ENCODE data around the gene SELPLG. TPM values are rescaled to one million over a fixed set of nuclear protein-coding genes. Genes with fewer than 3 reads are reported as not detected.
"Not testable (repeated sequence)": the region's sequence is repeated elsewhere in the genome, so short reads cannot be mapped to it uniquely, and the experiment has no call there.

Gene SELPLG
- total RNA-seq, 4 donors from 2014 or later, result 2.5 to 10.1 (median 5.6) TPM

GRCh38 chr12:108576660-108577234, 56.9 kb downstream of the SELPLG start:
- TF ChIP-seq POLR2A (IDR thresholded peaks at IDR 0.05), result no peak
- TF ChIP-seq, protein P1, sequence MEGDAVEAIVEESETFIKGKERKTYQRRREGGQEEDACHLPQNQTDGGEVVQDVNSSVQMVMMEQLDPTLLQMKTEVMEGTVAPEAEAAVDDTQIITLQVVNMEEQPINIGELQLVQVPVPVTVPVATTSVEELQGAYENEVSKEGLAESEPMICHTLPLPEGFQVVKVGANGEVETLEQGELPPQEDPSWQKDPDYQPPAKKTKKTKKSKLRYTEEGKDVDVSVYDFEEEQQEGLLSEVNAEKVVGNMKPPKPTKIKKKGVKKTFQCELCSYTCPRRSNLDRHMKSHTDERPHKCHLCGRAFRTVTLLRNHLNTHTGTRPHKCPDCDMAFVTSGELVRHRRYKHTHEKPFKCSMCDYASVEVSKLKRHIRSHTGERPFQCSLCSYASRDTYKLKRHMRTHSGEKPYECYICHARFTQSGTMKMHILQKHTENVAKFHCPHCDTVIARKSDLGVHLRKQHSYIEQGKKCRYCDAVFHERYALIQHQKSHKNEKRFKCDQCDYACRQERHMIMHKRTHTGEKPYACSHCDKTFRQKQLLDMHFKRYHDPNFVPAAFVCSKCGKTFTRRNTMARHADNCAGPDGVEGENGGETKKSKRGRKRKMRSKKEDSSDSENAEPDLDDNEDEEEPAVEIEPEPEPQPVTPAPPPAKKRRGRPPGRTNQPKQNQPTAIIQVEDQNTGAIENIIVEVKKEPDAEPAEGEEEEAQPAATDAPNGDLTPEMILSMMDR (IDR thresholded peaks at IDR 0.05), result no peak
- peaks cover 0 to 8% (median 0%) of the 10 kb centered on the region in 3 donors for H3K4me1 ChIP-seq
- H3K9me3 ChIP-seq, result no peaks in the 10 kb centered on the region
- no peak overlapping the region for H3K27ac ChIP-seq
- no peaks in the 10 kb centered on the region for H3K27me3 ChIP-seq
- DNase-seq, result no peak
- WGBS, 2 donors, result 68 to 73% methylated on average over 5 to 6 of the region's 6 CpGs
- H3K4me3 ChIP-seq, result no peak overlapping the region
- no peaks in the 10 kb centered on the region for H3K36me3 ChIP-seq
- intact Hi-C loops (cut with DNase I), result loop anchor here (10.0 kb wide), 1 partner anchor 288 kb away; no protein-coding TSS in a partner anchor

- H3K4me1 ChIP-seq, result no peaks in the 10 kb centered on the region
- 88 to 93% methylated on average over 7 to 9 of the region's 9 CpGs for WGBS, 2 donors
- H3K9me3 ChIP-seq, result no peaks in the 10 kb centered on the region
- no peak overlapping the region for H3K4me3 ChIP-seq
- H3K27me3 ChIP-seq, result no peaks in the 10 kb centered on the region
- intact Hi-C loops (cut with DNase I), result loop anchor here (10.0 kb wide), 1 partner anchor 289 kb away; no protein-coding TSS in a partner anchor
- no peak overlapping the region for H3K27ac ChIP-seq
- H3K36me3 ChIP-seq, result peaks cover 0 to under 1% (median 0%) of the 10 kb centered on the region in 3 donors
- no peak for DNase-seq
- TF ChIP-seq, protein P1 (IDR thresholded peaks at IDR 0.05), result no peak
- TF ChIP-seq POLR2A (IDR thresholded peaks at IDR 0.05), result no peak
These were observed 58.3 kb downstream of the SELPLG start for GRCh38 chr12:108575199-108575912.

GRCh38 chr12:108574276-108574675, 59.4 kb downstream of the SELPLG start:
- H3K27me3 ChIP-seq, result not testable (repeated sequence)
- 89 to 100% methylated on average over 1 of the region's 1 CpG for WGBS, 2 donors
- intact Hi-C loops (cut with DNase I), result loop anchor here (10.0 kb wide), 1 partner anchor 291 kb away; no protein-coding TSS in a partner anchor

GRCh38 chr12:108573317-108573716, 60.4 kb downstream of the SELPLG start:
- H3K27me3 ChIP-seq, result no peaks in the 10 kb centered on the region
- no peak overlapping the region for H3K27ac ChIP-seq
- intact Hi-C loops (cut with DNase I), result loop anchor here (10.0 kb wide), 1 partner anchor 291 kb away; no protein-coding TSS in a partner anchor
- no peak for TF ChIP-seq POLR2A (IDR thresholded peaks at IDR 0.05)
- TF ChIP-seq, protein P1 (IDR thresholded peaks at IDR 0.05), result no peak
- WGBS, 2 donors, result 2 to 33% methylated on average over 2 of the region's 2 CpGs
- DNase-seq, result no peak
- peaks cover 0 to 21% (median 1%) of the 10 kb centered on the region in 3 donors for H3K36me3 ChIP-seq
- no peaks in the 10 kb centered on the region for H3K9me3 ChIP-seq
- H3K4me3 ChIP-seq, result no peak overlapping the region
- no peaks in the 10 kb centered on the region for H3K4me1 ChIP-seq

More at GRCh38 chr12:108574276-108574675, 59.4 kb downstream of the SELPLG start:
- not testable (repeated sequence) for H3K4me1 ChIP-seq, DNase-seq, H3K9me3 ChIP-seq, H3K27ac ChIP-seq, H3K4me3 ChIP-seq
- H3K36me3 ChIP-seq, result peaks cover 0 to 11% (median 0%) of the 10 kb centered on the region in 3 donors

DNA sequence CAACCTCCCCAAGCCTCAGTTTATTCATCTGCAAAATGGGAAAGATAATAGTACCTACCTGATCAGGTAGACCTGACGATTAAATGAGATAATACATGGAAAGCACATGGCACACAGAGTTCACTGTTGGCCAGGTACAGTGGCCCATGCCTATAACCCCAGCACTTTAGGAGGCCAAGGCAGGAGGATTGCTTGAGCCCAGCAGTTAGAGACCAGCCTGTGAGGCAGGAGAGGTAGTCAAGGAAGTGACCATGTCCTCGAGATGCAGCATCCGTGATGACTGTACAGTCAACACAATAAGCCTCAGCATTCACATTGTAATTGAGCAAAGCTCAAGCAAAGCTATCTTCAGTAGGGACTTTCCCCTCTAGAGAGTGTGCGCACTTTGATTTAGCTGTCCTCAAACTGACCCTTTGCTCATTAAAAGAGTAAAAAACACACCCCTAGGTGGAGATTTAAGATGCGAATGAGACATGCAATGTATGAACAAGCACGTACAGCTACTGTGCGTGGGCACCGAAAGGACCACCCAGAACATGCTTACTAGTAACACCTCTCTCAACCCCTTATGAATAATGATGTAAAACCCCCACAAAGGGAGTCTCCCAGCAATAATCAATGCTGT, 61.4 kb downstream of the SELPLG start:
- no peak for DNase-seq
- H3K4me3 ChIP-seq, result no peak overlapping the region
- H3K27ac ChIP-seq, result no peak overlapping the region
- H3K36me3 ChIP-seq, result peaks cover 0 to 31% (median 12%) of the 10 kb centered on the region in 3 donors
- TF ChIP-seq, protein P1 (IDR thresholded peaks at IDR 0.05), result no peak
- no peak for TF ChIP-seq POLR2A (IDR thresholded peaks at IDR 0.05)
- intact Hi-C loops (cut with DNase I), result loop anchor here (10.0 kb wide), 1 partner anchor 293 kb away; no protein-coding TSS in a partner anchor
- H3K4me1 ChIP-seq, result peaks cover 0 to 8% (median 0%) of the 10 kb centered on the region in 3 donors
- H3K27me3 ChIP-seq, result no peaks in the 10 kb centered on the region
- 48 to 49% methylated on average over 7 of the region's 8 CpGs for WGBS, 2 donors
- no peaks in the 10 kb centered on the region for H3K9me3 ChIP-seq

Small RNAs within 50 kb of the gene (small RNA-seq; reads per million reads assigned to genes)
- gene RNU7-169P, result 0 reads per million in 4 donors

Other genes starting within 250 kb of the SELPLG start
- gene FICD, start 118.6 kb downstream of the SELPLG start, total RNA-seq, result 1 to 10 TPM; 1.6 to 4.0 (median 2.1) TPM
- 10 to 100 TPM; 37.0 to 68.7 (median 48.2) TPM for gene SART3, start 72.7 kb downstream of the SELPLG start, total RNA-seq
- gene ISCU, start 71.3 kb downstream of the SELPLG start, total RNA-seq, result 100 to 1,000 TPM in 1 of 4 donors, 10 to 100 TPM in 3; 50.7 to 132 (median 85.3) TPM
- gene TMEM119, start 35.8 kb downstream of the SELPLG start, total RNA-seq, result 1 to 10 TPM in 3 of 4 donors, under 1 TPM in 1; 0.08 to 4.8 (median 2.0) TPM
- 100 to 1,000 TPM in 3 of 4 donors, 10 to 100 TPM in 1; 67.2 to 142 (median 114) TPM for gene CORO1C, start 97.6 kb upstream of the SELPLG start, total RNA-seq
- gene SSH1, start 223.7 kb upstream of the SELPLG start, total RNA-seq, result 10 to 100 TPM; 10.1 to 25.5 (median 12.6) TPM
- not detected for gene DAO, start 246.2 kb upstream of the SELPLG start, total RNA-seq